GM15510 (cell line): Measurements from ENCODE around the gene FGF14.

ENCODE experiments used
- POLR2A ChIP-seq: IDR thresholded peaks from 3 replicates; pipeline ENCODE4 v1.6.1; 2011; ENCODE audit warnings: borderline replicate concordance; ENCODE audit not compliant: insufficient read length; ENCODE audit errors: extremely low read depth

Gene FGF14

GRCh38 chr13:102220681-102221228 is 181.1 kb downstream of the FGF14 start:
- TF ChIP-seq POLR2A, result no peak

GRCh38 chr13:102214956-102215355 is 186.9 kb downstream of the FGF14 start:
- TF ChIP-seq POLR2A, result no peak

- TF ChIP-seq POLR2A, result no peak
These were observed 189.1 kb downstream of the FGF14 start for GRCh38 chr13:102212729-102213128.

- TF ChIP-seq POLR2A, result no peak
These were observed 193.5 kb downstream of the FGF14 start for GRCh38 chr13:102208347-102208746.

GRCh38 chr13:102207680-102208342 is 194.0 kb downstream of the FGF14 start:
- TF ChIP-seq POLR2A, result no peak

- no peak for TF ChIP-seq POLR2A
These were observed 198.1 kb downstream of the FGF14 start for GRCh38 chr13:102203718-102204117.

- no peak for TF ChIP-seq POLR2A
These were observed 203.2 kb downstream of the FGF14 start for GRCh38 chr13:102198418-102199311.

- no peak for TF ChIP-seq POLR2A
These were observed 204.7 kb downstream of the FGF14 start for GRCh38 chr13:102197193-102197592.

GRCh38 chr13:102195566-102196462 is 206.0 kb downstream of the FGF14 start:
- TF ChIP-seq POLR2A, result no peak

GRCh38 chr13:102192858-102193257 is 209.0 kb downstream of the FGF14 start:
- TF ChIP-seq POLR2A, result no peak

- TF ChIP-seq POLR2A, result no peak
These were observed 209.8 kb downstream of the FGF14 start for GRCh38 chr13:102191951-102192502.

- no peak for TF ChIP-seq POLR2A
These were observed 210.9 kb downstream of the FGF14 start for GRCh38 chr13:102190930-102191329.

- no peak for TF ChIP-seq POLR2A
These were observed 214.5 kb downstream of the FGF14 start for GRCh38 chr13:102187313-102187712.

- no peak for TF ChIP-seq POLR2A
These were observed 216.4 kb downstream of the FGF14 start for GRCh38 chr13:102185375-102185984.
